ENCODE measurements around the gene CHST11.

- TF ChIP-seq POLR2A (IDR thresholded peaks at IDR 0.05; ENCODE audit: low read depth, low read length) (no peak), SPI1 (IDR thresholded peaks at IDR 0.05; ENCODE audit: low read depth, low read length) (no peak), POLR2AphosphoS5 (IDR thresholded peaks at IDR 0.05; ENCODE audit: low read depth, low read length) (no peak)
These were observed 273.1 kb downstream of the CHST11 start for GRCh38 chr12:104729610-104730446.
